ENCODE results near the gene AKAP12.
"Not testable (repeated sequence)": the region's sequence is repeated elsewhere in the genome, so short reads cannot be mapped to it uniquely, and the experiment has no call there.

The AKAP12 gene

DNA sequence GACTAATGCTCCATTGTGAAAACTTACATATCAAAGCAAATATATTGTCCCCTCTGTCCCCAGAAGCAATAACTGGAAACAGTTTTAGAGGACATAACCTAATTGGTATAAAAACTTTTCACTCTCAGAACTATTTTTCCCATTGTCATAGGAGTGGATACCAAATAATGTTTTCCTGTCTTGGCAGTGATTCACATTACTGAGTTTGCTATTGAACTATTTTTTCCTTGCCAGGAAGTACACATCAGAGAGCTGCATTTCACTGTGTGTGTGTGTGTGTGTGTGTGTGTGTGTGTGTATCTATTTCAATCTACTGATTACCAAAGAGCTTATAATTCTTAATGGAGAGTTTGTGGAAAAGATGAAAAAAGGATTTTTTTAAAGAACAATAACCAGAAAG, 45.4 kb downstream of the AKAP12 start:
- DNase-seq = no peak

DNA sequence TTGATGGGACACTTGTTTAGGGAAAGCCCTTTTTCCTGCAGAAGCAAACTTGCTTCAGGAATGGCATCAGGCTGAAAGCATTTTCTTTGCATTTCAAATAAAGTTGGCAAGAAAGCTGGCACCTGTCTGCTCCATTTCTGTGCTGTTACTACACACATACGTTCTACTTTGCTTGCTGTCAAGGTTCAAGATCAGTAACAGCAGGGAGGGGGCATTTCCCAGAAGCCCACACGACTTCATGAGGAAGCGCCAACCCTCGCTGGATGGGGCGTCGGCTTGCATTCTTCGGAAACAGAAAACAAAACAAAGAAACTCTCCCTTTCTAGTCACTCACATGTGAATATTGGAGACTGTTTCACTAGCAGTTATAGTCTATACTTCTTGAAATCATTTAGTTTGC, 46.4 kb downstream of the AKAP12 start:
- no peak for DNase-seq

DNA sequence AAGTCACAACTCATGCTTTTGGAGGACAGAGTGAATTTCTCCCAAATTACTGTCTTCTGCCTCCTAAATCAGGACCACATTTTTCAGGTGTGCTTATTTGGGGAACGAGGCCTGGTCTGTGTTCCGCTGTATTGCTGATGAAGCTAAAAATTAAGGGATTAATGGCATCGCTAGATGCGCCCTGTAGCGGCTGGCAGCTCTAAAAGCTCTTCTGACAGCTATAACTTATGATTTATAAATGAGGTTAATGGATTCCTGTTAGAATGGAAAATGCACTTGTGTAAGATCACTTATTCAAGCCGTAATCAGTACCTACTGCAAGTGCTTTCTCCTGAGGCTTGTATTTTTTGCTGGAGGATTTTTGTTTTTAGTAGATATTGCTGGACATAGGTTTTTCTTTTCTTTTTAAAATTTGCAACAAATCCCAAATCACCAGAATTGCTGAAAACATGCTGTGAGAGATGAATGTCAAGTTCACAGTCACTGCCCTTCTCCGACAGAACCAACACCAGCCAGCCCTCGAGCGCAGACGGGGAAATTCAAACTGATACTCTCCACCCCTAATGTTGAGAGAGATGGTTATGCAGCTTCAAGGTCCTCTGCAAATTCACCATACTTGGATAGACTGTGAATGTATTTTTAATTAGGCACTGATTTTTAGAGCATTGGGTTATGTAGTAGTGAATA, 49.1 kb downstream of the AKAP12 start:
- no peak for DNase-seq

DNA sequence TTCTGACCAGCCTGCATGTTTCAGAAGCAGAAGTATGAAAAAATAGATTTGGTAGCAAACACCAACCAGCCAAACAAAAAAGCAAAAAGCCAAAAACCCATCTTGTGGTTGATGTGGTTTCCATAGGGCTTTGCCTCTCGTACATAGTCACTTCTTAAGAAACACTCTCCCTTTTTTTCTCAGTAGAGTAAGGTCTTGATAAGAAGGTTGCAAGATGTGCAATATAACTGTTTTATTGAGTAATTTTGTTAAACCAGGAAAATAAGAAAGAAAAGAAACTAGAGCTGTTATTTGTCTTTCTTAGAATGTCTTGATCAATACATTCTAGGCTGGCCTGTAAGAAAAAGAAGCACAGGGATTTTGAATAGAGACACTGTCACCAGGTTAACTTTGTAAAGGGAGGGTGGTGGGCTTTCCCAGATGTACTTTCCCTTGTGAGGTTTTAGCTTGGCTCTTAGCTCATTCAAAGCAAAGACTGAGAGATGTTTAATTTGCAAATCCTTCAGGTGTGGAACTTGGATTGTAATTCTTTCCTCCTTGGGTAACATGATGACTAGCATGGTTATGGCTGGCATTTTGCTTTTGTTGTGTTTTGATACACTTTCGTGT, 49.7 kb downstream of the AKAP12 start:
- DNase-seq = no peak

DNA sequence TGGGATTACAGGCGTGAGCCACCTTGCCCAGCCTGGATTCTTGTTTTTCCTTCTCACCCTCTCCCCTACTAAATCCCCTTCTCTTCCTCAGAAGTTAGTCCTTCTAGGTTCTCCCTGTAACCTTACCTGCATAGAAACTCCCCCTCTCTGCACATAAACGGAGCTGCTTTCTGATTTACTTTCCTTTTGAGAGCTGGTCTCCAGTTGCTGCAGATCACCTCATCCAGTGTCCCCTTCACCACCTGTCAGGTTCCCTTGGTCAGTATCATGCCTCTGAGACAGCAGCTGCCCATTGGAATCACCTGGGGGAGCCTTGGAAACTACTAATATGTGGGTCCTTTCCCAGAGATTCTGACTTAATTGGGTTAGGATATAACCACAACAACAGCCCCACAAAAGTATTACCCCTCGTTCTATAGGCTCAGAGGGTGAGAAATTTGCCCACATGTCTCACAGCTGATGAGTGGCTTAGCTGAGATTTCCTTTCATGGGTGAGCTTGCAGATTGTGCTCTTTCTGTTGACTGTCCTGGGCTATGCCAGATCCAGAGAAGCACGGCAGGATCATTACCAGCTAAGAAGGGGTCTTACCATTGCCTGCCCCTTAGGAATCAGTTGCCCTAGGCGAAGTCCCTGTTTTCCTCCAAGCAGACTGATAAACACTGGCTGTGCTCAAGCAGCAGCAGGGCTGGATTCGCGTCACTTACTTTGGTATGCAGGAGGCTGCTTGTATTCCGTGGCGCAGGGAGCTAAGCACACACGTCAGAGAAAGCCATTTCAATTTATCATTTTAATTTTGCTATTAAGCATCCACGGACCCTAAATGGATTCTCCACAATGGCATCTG, 51.3 kb downstream of the AKAP12 start:
- no peak for DNase-seq

DNA sequence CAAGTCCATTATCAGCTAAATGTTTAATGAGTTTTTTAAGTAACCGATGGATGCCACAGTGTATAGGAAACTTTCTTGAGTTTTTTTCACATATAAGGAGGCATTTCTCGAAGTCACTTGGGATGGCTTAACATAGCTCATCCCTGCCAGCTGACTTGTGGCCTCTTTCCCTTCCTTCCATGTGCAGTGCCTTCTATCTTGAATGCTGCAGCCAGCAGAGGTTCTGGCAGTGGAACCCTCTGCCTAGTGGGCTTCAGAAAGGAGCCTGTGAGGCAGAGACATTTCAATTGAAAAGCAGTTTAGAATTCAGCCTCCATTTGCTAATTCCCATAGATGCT, 51.9 kb downstream of the AKAP12 start:
- DNase-seq = no peak

DNA sequence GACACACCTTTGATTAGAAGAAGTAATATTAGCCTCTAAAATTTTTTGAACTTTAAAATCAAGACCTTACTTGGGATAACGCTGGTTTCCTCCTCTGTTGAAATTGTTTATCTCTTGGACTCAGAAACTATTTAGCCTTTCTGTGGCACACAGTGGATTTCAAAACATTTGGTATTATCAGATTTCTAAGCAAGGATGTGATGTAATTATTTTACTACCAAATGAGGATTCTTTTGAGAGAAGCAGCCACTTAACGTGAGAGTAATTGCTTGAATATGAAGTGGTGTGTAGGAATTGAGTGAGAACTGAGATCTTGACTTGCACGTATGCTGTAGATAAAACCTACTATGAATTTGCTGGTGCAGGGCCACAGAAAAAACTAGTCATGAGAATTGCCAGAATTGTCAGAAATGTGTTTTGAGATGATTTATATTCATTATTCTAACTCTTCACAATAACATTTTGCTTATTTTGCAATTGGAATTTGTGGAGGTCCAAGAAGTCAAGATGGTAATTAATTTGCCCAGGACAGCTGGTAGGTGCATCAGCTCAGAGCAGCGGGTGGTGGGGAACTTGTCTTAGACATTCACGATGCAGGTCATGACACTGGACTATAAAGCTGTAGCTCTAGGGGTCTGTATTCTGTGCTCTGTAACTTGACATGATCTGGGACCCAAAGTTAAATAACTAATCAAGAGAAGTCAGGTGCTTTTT, 53.4 kb downstream of the AKAP12 start:
- DNase-seq = no peak

DNA sequence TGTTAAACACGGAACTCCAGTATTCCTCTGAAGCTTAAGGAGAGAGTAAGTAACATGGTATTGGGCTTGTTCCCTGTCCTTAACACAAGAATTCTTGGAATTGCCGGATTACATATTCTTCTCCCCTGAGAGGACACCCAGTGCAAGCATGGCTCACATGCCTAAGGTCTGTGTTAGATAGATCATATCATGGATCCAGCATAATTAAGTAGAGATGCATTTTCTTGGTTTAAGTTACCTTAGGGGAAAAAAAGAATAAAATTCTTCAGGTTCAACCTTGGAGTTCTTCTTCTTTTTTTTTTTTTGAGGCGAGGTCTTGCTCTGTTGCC, 53.9 kb downstream of the AKAP12 start:
- DNase-seq = no peak

DNA sequence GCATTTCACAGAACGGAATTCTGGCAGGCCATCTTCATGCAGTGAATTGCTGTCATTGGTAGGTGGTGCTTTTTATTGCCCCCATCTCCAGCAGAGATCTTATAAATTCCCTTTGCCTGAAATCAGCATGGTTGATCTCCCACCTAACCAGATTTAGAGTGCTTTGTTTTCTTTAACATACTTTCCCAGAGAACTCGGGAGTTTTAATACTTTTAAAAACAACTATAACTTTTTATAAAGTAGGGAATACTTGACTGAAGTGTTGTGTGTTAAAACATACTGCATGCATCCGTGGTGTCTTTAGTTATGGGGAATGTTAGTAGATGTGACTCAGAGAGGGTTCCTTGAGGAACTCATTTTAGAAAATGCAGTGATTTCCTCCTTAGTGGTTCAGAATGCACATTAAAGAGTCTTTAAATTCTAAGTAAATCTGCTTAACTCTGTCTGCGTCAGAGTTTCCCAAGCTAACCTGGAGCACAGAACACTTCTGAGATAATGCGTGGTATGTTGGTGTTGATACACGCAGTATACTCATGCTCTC, 54.9 kb downstream of the AKAP12 start:
- DNase-seq = no peak

DNA sequence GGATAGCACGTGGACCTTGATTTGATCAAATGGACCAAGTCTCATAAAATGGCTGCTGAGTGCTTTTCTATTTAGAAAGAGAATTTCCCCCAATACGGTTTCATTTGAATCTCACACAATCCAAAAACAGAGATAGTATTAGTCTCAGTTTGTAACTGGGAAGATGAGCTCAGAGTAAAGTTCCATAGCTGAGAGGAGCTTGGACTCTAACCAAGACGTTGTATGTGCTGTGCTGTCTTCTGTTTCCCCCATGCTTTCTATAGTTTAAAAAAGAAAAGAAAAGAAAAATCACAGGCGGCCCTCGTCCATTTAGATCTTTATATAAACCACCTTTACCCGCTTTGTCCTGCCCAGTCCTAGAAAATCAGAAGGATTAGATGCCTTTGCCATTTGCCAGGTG, 58.1 kb downstream of the AKAP12 start:
- DNase-seq = no peak

DNA sequence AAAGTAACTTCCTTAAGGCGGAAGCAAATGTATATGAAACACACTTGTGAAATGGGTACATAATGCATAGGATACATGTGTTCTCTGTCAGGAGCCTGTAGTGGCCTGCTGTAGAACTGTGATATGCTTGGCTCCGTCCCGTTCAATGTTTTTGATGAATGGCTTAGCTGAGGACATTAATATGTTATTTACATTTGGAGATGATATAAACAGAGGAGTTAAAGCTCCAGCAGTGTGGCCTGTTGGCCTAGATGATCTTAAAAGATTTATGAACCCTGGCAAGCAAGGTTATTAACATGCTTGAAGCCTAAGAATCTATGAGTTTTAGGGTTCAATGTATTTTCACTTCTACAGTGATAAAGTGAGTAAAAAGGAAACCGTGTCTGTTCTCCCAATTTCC, 59.2 kb downstream of the AKAP12 start:
- DNase-seq = no peak

DNA sequence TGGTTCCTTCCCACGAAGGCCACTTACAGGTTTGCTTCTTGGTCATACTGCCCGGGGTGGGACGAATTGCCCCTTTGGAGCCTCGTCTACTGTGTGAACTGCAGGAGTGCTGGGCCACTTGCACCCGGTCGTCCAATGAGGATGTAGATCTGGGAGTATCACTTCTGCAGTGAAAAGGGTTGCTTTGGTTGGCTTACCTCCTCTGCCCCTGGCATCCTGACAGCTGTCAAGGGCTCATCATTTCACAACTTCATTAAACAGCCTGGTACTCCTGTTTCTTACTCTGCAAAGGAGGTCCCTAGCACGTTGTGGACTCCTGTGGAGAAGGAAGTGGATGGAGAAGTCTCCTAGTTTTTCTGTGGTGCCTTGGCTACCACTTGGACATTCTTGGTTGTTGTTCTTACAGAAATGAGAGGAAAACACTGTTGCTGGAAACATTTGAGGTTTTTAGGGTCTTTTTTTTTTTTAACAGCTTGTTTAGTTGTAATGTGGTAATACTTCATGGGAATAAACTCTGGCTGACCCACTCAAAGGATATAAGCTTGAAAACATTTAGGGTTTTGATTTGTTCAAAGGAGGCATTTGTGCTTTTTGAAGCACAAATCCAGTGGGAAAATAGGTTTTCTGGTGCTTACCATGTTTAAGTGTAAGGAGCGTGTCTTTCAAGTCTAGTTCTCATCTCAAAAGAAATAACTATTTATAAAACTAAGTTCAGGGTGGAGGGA, 60.7 kb downstream of the AKAP12 start:
- no peak for DNase-seq

DNA sequence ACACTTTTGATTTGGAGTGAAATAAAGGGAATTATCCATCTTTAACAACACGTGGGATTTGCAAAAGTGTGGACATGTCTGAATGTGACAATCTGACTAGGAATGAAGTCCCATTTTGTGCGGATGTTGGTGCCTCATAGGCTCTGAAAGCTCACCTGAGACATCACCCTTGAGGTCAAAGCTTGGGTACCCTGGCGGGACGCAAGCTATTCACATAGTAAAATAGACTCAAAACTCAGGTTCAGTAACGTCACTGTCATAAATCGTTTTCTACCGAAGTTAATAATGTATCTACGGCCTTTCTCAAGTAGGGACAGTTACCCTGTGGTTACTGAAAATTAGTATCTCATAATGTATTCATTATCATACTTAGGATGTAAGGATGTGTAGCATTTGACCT, 61.8 kb downstream of the AKAP12 start:
- DNase-seq = no peak

DNA sequence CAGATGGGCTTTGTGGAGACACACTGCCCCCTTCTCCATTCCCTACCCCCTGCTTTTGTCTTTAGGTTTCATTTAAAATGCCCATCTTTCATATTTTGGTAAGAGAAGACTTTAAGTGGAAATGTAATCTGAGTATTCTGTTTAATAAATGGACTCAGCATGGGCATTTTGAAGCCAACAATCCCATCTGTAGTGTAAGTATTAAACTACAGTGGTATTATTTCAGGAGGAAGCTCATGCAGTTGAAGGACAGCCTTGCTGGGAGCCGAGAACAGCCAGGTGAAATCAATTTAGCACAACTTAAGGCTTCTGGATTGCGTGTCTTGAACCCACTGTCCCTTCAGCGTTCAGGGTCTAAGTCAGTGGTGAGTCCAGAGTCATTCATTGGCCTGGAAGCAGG, 63.5 kb downstream of the AKAP12 start:
- DNase-seq = no peak

DNA sequence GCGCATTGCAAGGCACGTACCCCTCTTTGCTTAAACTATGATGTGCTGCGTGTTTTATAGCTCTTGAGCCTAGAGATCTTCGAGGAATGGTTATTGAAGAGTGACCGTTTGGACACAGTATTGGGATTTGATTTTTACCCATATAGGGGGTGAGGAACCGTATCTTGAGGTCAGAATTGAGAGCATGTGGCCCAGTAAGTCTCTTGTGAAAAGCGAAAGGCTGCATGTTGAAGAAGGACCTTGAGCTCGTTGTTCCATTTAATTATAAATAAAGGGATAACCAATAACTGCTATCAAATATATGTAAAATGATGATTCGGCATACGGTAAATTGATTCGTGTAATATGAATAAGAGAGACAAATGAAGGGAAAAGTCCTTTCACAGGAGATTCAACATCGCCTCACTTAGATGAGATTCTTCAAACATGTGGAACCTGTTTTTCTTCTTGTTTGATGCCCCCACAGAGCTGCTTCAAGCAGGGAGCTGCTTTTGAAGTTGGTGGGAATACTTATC, 66.6 kb downstream of the AKAP12 start:
- DNase-seq = no peak

DNA sequence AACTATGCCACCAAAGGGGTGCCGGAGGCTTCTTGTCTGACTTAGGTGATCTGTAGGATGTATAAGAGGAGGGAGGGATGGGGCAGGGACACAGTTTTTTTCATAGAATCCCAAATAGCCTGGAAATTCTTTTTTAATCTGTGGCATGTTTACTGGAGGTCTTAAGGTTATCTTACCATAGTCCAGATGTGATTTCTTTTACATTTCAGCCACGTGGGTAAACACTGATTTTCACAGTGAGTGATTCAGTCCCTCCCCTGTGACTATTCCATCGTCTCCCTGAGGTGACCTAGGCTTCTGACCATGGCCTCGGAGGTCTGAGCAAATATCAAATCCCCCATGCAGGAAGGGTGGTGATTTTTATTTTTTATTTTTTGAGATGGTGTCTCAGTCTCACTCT, 67.7 kb downstream of the AKAP12 start:
- no peak for DNase-seq

DNA sequence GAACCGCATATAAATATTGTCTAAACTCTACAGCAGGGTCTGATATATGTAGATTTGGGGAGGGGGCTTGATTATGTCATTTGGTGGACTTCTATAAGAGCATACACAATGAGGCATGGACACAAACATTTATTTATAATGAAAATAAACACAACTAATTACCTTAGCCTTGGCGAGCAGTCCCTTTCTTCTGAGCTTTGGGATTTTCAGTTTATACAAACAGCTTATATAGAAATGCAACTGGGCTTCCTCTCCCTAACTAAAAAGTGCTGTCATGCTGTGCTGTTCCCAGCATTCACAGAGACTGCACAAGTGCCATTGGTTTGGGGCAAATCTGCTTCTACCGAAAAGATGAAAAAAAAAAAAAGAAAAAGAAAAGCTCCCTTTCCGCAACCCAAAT, 69.9 kb downstream of the AKAP12 start:
- DNase-seq = no peak

DNA sequence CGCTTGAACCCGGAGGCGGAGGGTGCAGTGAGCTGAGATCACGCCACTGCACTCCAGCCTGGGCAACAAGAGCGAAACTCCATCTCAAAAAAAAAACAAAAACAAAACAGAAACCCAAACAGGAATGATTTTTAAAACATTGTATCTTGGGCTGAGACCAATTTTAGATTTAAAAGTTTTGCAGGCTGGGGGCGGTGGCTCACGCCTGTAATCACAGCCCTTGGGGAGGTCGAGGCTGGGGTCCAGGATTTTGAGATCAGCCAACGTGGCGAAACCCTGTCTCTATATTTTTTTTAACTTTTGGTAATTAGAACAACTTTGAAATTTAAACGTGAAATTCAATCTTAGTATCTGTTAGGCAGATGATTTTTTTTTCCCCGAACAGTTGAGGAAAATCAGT, 70.5 kb downstream of the AKAP12 start:
- no peak for DNase-seq

DNA sequence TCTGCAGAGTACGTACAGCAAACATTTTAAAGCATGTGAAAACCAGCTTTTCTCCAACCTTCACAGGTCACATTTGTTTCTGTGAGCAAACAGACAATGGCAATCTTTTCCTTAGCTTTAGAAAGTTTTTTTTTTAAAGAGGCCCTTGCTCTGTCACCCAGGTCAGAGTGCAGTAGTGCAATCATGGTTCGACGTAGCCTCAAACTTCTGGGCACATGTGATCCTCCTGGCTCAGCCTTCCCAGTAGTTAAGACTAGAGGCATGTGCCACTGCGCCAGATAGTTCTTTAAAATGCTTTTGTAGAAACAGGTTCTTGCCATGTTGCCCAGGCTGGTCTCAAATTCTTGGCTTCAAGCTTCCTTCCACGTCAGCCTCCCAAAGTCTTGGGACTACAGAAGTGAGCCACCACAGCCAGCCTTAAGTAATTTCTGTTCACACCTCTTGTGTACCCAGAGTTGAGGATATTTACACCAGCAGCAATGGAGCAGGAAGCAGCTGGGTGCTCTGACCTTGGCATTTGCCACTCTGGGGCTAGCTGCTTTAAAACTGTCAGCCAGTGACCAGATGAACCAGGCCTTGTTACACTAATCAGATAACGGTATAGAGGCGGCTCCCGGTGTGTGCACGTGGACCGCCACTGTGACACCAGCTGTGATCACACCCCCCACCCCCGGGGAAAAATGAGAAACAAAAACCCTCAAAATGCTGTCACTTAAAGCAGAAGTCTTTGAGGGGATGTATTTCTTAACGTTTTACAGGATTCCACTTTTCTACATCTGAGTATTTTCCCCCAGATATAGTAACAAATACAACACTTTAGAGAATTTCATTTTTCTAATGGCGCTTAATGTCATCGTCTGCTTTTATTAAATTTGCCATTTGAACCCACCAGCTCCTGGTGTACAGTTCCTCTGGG, 71.3 kb downstream of the AKAP12 start:
- no peak for DNase-seq

DNA sequence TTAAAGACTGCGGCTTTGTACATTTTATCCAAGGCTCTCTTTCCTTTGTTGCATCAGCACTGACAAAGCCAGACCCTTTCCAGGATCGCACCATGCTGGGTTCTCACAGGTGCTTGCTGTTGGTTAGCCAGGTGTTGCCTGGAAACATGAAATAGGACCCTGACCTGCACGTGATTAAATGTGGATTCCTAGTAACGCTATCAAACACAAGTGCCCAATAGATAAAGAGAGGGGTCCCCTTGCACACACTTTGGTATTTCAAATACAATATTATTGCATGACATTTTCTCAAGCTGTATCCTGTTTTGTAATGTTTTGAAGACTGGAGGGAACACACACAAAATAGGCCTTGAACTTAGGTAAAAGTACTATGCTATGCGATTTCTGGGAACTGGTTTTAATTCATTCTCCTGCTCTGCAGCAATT, 73.3 kb downstream of the AKAP12 start:
- DNase-seq = no peak

DNA sequence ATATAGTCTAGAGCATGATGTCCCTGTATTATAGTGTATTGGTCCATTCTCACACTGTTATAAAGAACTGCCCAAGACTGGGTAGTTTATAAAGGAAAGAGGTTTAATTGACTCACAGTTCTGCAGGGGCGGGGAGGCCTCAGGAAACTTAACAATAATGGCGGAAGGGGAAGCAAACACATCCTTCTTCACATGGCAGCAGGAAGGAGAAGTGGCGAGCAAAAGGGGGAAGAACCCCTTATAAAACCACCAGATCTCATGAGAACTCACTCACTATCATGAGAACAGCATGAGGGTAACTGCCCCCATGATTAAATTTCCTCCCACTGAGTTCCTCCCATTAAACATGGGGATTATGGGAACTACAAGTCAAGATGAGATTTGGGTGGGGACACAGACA, 75.9 kb downstream of the AKAP12 start:
- DNase-seq = not testable (repeated sequence)
